OCI-LY3 (cell line): ENCODE measurements around the gene TBC1D16.

Source experiments
- H2AFZ ChIP-seq: fragments of 200-600, 300-600 bp; shearing (Covaris generic); 2 replicates; pipeline ENCODE4 v1.6.0; 2014; ENCODE audit warnings: antibody characterized with exemption, low read depth, low read length
- H3K27ac ChIP-seq: fragments of 200-600, 300-600 bp; sonication (generic); 2 replicates; pipeline ENCODE4 v1.5.1; 2014; ENCODE audit warnings: mild to moderate bottlenecking, low read length, moderate library complexity, mixed read lengths
- H3K27me3 ChIP-seq: fragments of 200-600, 300-600 bp; sonication (generic); 2 replicates; pipeline ENCODE4 v1.6.1; 2014; ENCODE audit warnings: low read depth, low read length, mixed read lengths
- H3K36me3 ChIP-seq: fragments of 200-600, 300-600 bp; sonication (generic); replicated peaks from 2 replicates; pipeline ENCODE3; 2014; ENCODE audit warnings: low read depth, low read length, mixed read lengths
- H3K4me1 ChIP-seq: fragments of 300-600, 200-600 bp; sonication (generic); 2 replicates; pipeline ENCODE4 v1.6.1; 2014; ENCODE audit warnings: low read length, mixed read lengths
- H3K4me2 ChIP-seq: fragments of 200-600, 300-600 bp; sonication (generic); 2 replicates; pipeline ENCODE4 v1.6.1; 2014; ENCODE audit warnings: low read length, mixed read lengths
- H3K4me3 ChIP-seq: fragments of 300-600, 200-600 bp; sonication (generic); 2 replicates; pipeline ENCODE4 v1.5.1; 2014; ENCODE audit warnings: antibody characterized with exemption, mild to moderate bottlenecking, low read length, moderate library complexity
- H3K79me2 ChIP-seq: fragments of 300-600, 200-600 bp; shearing (Covaris generic); 2 replicates; pipeline ENCODE4 v1.6.1; 2014; ENCODE audit warnings: mild to moderate bottlenecking, low read length, mixed read lengths
- H3K9ac ChIP-seq: fragments of 300-600, 200-600 bp; shearing (Covaris generic); 2 replicates; pipeline ENCODE4 v1.6.0; 2014; ENCODE audit warnings: mild to moderate bottlenecking, low read length, moderate library complexity
- H3K9me3 ChIP-seq: fragments of 200-600, 300-600 bp; shearing (Covaris generic); 2 replicates; pipeline ENCODE4 v1.6.1; 2014; ENCODE audit warnings: low read length, mixed read lengths; ENCODE audit not compliant: insufficient read depth
- H4K20me1 ChIP-seq: fragments of 200-600, 300-600 bp; sonication (generic); 2 replicates; pipeline ENCODE4 v1.6.1; 2016; ENCODE audit warnings: low read length, mixed read lengths; ENCODE audit not compliant: insufficient read depth
- CTCF ChIP-seq: fragments of 200-600, 300-600 bp; sonication (generic); IDR thresholded peaks from 2 replicates; pipeline ENCODE4 v1.5.1; 2014; ENCODE audit warnings: antibody characterized with exemption, low read length, low read depth
- EZH2phosphoT487 ChIP-seq: fragments of 200-600 bp; shearing (Covaris generic); IDR thresholded peaks from 2 replicates; pipeline ENCODE4 v1.6.1; 2018; ENCODE audit warnings: antibody characterized with exemption, mixed run types, low read depth

TBC1D16 gene

GRCh38 chr17:80034791-80035686, 633 bp downstream of the TBC1D16 start:
- Histone ChIP-seq H3K9ac (peak overlapping the region; percentile 72), H3K4me1 (peaks cover 8% of the 10 kb centered on the region; the same call in 1 of the 2 replicates), H4K20me1 (peaks cover 16% of the 10 kb centered on the region), H3K27me3 (no peaks in the 10 kb centered on the region), H2AFZ (no peak overlapping the region), H3K27ac (no peak overlapping the region), H3K36me3 (no peaks in the 10 kb centered on the region), H3K4me2 (peak overlapping the region; percentile 85), H3K4me3 (peak overlapping the region; percentile 94), H3K79me2 (0 out of 2 replicates have a peak, but pooled peaks cover 3% of the 10 kb centered on the region), H3K9me3 (no peaks in the 10 kb centered on the region)
- TF ChIP-seq EZH2phosphoT487: no peak

GRCh38 chr17:80033840-80034239, 1.8 kb downstream of the TBC1D16 start:
- H3K27ac ChIP-seq: no peak overlapping the region
- H4K20me1 ChIP-seq: peaks cover 16% of the 10 kb centered on the region
- H3K9me3 ChIP-seq: no peaks in the 10 kb centered on the region
- no peak overlapping the region for H2AFZ ChIP-seq
- H3K36me3 ChIP-seq: no peaks in the 10 kb centered on the region
- no peak for TF ChIP-seq CTCF
- no peak for TF ChIP-seq EZH2phosphoT487
- H3K27me3 ChIP-seq: no peaks in the 10 kb centered on the region
- no peak overlapping the region for H3K4me2 ChIP-seq
- no peak overlapping the region for H3K4me3 ChIP-seq
- H3K4me1 ChIP-seq: peaks cover 8% of the 10 kb centered on the region; the same call in 1 of the 2 replicates
- no peak overlapping the region for H3K9ac ChIP-seq
- H3K79me2 ChIP-seq: 0 out of 2 replicates have a peak, but pooled peaks cover 3% of the 10 kb centered on the region

GRCh38 chr17:80032614-80033171, 3.0 kb downstream of the TBC1D16 start:
- H3K27ac ChIP-seq: no peak overlapping the region
- H3K36me3 ChIP-seq: no peaks in the 10 kb centered on the region
- no peaks in the 10 kb centered on the region for H3K27me3 ChIP-seq
- H3K9me3 ChIP-seq: no peaks in the 10 kb centered on the region
- H3K9ac ChIP-seq: no peak overlapping the region
- H3K4me3 ChIP-seq: no peak overlapping the region
- no peak overlapping the region for H2AFZ ChIP-seq
- H3K4me2 ChIP-seq: no peak overlapping the region
- 0 out of 2 replicates have a peak, but pooled peaks cover 3% of the 10 kb centered on the region for H3K79me2 ChIP-seq
- peaks cover 16% of the 10 kb centered on the region for H4K20me1 ChIP-seq
- peaks cover 8% of the 10 kb centered on the region; the same call in 1 of the 2 replicates for H3K4me1 ChIP-seq
- TF ChIP-seq CTCF (no peak), EZH2phosphoT487 (no peak)

- peaks cover 16% of the 10 kb centered on the region for H4K20me1 ChIP-seq
Measured at GRCh38 chr17:80031691-80032430, 3.8 kb downstream of the TBC1D16 start.

More at GRCh38 chr17:80031691-80032430, 3.8 kb downstream of the TBC1D16 start:
- H3K9me3 ChIP-seq: no peaks in the 10 kb centered on the region
- no peak overlapping the region for H2AFZ ChIP-seq
- 0 out of 2 replicates have a peak, but pooled peaks cover 3% of the 10 kb centered on the region for H3K79me2 ChIP-seq
- H3K27ac ChIP-seq: no peak overlapping the region
- TF ChIP-seq EZH2phosphoT487 (no peak), CTCF (no peak)
- H3K4me3 ChIP-seq: no peak overlapping the region
- peaks cover 6% of the 10 kb centered on the region; the same call in 1 of the 2 replicates for H3K4me1 ChIP-seq
- no peak overlapping the region for H3K4me2 ChIP-seq
- no peak overlapping the region for H3K9ac ChIP-seq
- no peaks in the 10 kb centered on the region for H3K27me3 ChIP-seq
- H3K36me3 ChIP-seq: no peaks in the 10 kb centered on the region
